ENCODE measurements around the gene NT5DC3.

The NT5DC3 gene

GRCh38 chr12:103848917-103849491 is 8.0 kb upstream of the NT5DC3 start:
- H3K27ac ChIP-seq (ENCODE audit: low read depth, low read length, poor library complexity, severe bottlenecking): no peak overlapping the region
- H3K4me1 ChIP-seq (ENCODE audit: insufficient read depth, low read length, severe bottlenecking): no peaks in the 10 kb centered on the region
- H3F3A ChIP-seq (ENCODE audit: insufficient read depth, low read length): no peaks in the 10 kb centered on the region
- H3K4me3 ChIP-seq (ENCODE audit: low read depth, low read length, poor library complexity, severe bottlenecking): no peak overlapping the region
- no peaks in the 10 kb centered on the region for H3K79me2 ChIP-seq (ENCODE audit: insufficient read depth, low read length)
- no peaks in the 10 kb centered on the region for H3K27me3 ChIP-seq (ENCODE audit: insufficient read depth, low read length)
- no peaks in the 10 kb centered on the region for H3K9me3 ChIP-seq (ENCODE audit: low read length)
- H3K9ac ChIP-seq (ENCODE audit: low read length): no peak overlapping the region
- no peaks in the 10 kb centered on the region for H3K36me3 ChIP-seq (ENCODE audit: insufficient read depth, low read length)
- TF ChIP-seq CTCF (IDR thresholded peaks at IDR 0.05; ENCODE audit: low read length) (no peak), EZH2 (IDR thresholded peaks at IDR 0.05; ENCODE audit: borderline replicate concordance, low read length) (no peak)
- no peaks in the 10 kb centered on the region for H3K9me2 ChIP-seq (ENCODE audit: low read depth, low read length)
- H2AFZ ChIP-seq (ENCODE audit: low read length): no peak overlapping the region
- no peaks in the 10 kb centered on the region for H4K20me1 ChIP-seq (ENCODE audit: insufficient read depth, low read length)
- no peak overlapping the region for H3K4me2 ChIP-seq (ENCODE audit: low read length)

GRCh38 chr12:103848143-103848542 is 7.1 kb upstream of the NT5DC3 start:
- H2AFZ ChIP-seq (ENCODE audit: low read length): no peak overlapping the region
- H3F3A ChIP-seq (ENCODE audit: insufficient read depth, low read length): no peaks in the 10 kb centered on the region
- H3K9me2 ChIP-seq (ENCODE audit: low read depth, low read length): no peaks in the 10 kb centered on the region
- H3K27me3 ChIP-seq (ENCODE audit: insufficient read depth, low read length): no peaks in the 10 kb centered on the region
- no peaks in the 10 kb centered on the region for H4K20me1 ChIP-seq (ENCODE audit: insufficient read depth, low read length)
- no peaks in the 10 kb centered on the region for H3K36me3 ChIP-seq (ENCODE audit: insufficient read depth, low read length)
- H3K9me3 ChIP-seq (ENCODE audit: low read length): no peaks in the 10 kb centered on the region
- H3K79me2 ChIP-seq (ENCODE audit: insufficient read depth, low read length): no peaks in the 10 kb centered on the region
- no peak overlapping the region for H3K4me2 ChIP-seq (ENCODE audit: low read length)
- H3K27ac ChIP-seq (ENCODE audit: low read depth, low read length, poor library complexity, severe bottlenecking): no peak overlapping the region
- H3K4me3 ChIP-seq (ENCODE audit: low read depth, low read length, poor library complexity, severe bottlenecking): no peak overlapping the region
- no peak for TF ChIP-seq CTCF (IDR thresholded peaks at IDR 0.05; ENCODE audit: low read length)
- no peak for TF ChIP-seq EZH2 (IDR thresholded peaks at IDR 0.05; ENCODE audit: borderline replicate concordance, low read length)
- H3K4me1 ChIP-seq (ENCODE audit: insufficient read depth, low read length, severe bottlenecking): no peaks in the 10 kb centered on the region
- H3K9ac ChIP-seq (ENCODE audit: low read length): no peak overlapping the region

- Histone ChIP-seq H3F3A (ENCODE audit: insufficient read depth, low read length) (no peaks in the 10 kb centered on the region), H3K4me1 (ENCODE audit: insufficient read depth, low read length, severe bottlenecking) (peaks cover 3% of the 10 kb centered on the region), H3K9me2 (ENCODE audit: low read depth, low read length) (no peaks in the 10 kb centered on the region), H3K9ac (ENCODE audit: low read length) (no peak overlapping the region), H3K4me2 (ENCODE audit: low read length) (no peak overlapping the region), H3K4me3 (ENCODE audit: low read depth, low read length, poor library complexity, severe bottlenecking) (no peak overlapping the region), H4K20me1 (ENCODE audit: insufficient read depth, low read length) (no peaks in the 10 kb centered on the region), H3K79me2 (ENCODE audit: insufficient read depth, low read length) (no peaks in the 10 kb centered on the region), H3K27me3 (ENCODE audit: insufficient read depth, low read length) (no peaks in the 10 kb centered on the region), H3K9me3 (ENCODE audit: low read length) (no peaks in the 10 kb centered on the region), H3K27ac (ENCODE audit: low read depth, low read length, poor library complexity, severe bottlenecking) (no peak overlapping the region), H3K36me3 (ENCODE audit: insufficient read depth, low read length) (no peaks in the 10 kb centered on the region), H2AFZ (ENCODE audit: low read length) (no peak overlapping the region)
- no peak for TF ChIP-seq CTCF (IDR thresholded peaks at IDR 0.05; ENCODE audit: low read length)
- TF ChIP-seq EZH2 (IDR thresholded peaks at IDR 0.05; ENCODE audit: borderline replicate concordance, low read length): no peak
Observed at GRCh38 chr12:103846415-103846814, 5.4 kb upstream of the NT5DC3 start.

All from OCI-LY1 (cell line).